Measurements from ENCODE around the gene DCAKD. TPM values are rescaled to one million over a fixed set of nuclear protein-coding genes. Genes with fewer than 3 reads are reported as not detected.

Gene DCAKD
- total RNA-seq: 100 to 1,000 TPM in 1 of 2 donors, 10 to 100 TPM in 1; 91.1 to 111 TPM

- intact Hi-C loops (cut with DNase I): loop anchor here (5.0 kb wide), 1 partner anchor 41 kb away; no protein-coding TSS in a partner anchor
- Histone ChIP-seq H3K4me3 (peak within 1 kb of the TSS; percentile 46 to 53), H3K9me3 (no peaks in the 10 kb centered on the region), H3K36me3 (no peaks in the 10 kb centered on the region), H3K4me1 (replicated peaks) (peaks cover 7% of the 10 kb centered on the region), H3K27me3 (replicated peaks; ENCODE audit: insufficient read depth) (no peaks in the 10 kb centered on the region), H3K27ac (peak within 1 kb of the TSS; percentile 92 to 97)
- DNase-seq (ENCODE audit: low spot score): peak; percentile 94
- peak; percentile 81 for TF ChIP-seq POLR2AphosphoS5 (IDR thresholded peaks at IDR 0.05)
- TF ChIP-seq POLR2A (IDR thresholded peaks at IDR 0.05): peak; percentile 95
- TF ChIP-seq CTCF (IDR thresholded peaks at IDR 0.05): peak in 2 of 4 experiments; percentile 40 to 65
- 1% methylated on average over 50 of the region's 56 CpGs for WGBS
Observed at GRCh38 chr17:45051060-45051719, at the start of gene DCAKD. TSS of gene DCAKD (minus strand) at chr17:45051632. CDS start at chr17:45034885, 16,747 bp downstream.

- H3K27me3 ChIP-seq (replicated peaks; ENCODE audit: insufficient read depth): no peaks in the 10 kb centered on the region
- WGBS: 30% methylated on average over 9 of the region's 9 CpGs
- H3K4me3 ChIP-seq: no peak overlapping the region
- peaks cover 14 to 33% of the 10 kb centered on the region in 2 donors for H3K36me3 ChIP-seq
- no peak overlapping the region for H3K27ac ChIP-seq
- DNase-seq (ENCODE audit: low spot score): peak; percentile 88
- H3K4me1 ChIP-seq (replicated peaks): peaks cover 4% of the 10 kb centered on the region
- intact Hi-C loops (cut with DNase I): loop anchor here (2.0 kb wide), 1 partner anchor 178 kb away; no protein-coding TSS in a partner anchor
- H3K9me3 ChIP-seq: no peaks in the 10 kb centered on the region
- TF ChIP-seq POLR2AphosphoS5 (IDR thresholded peaks at IDR 0.05) (peak; percentile 67), POLR2A (IDR thresholded peaks at IDR 0.05) (no peak), CTCF (IDR thresholded peaks at IDR 0.05) (peak; percentile 71 to 96 (median 91))
Observed at GRCh38 chr17:45098869-45099616, 47.6 kb upstream of the DCAKD start.

GRCh38 chr17:45098081-45098868 lies 46.8 kb upstream of the DCAKD start:
- Histone ChIP-seq H3K4me3 (no peak overlapping the region), H3K9me3 (no peaks in the 10 kb centered on the region), H3K27me3 (replicated peaks; ENCODE audit: insufficient read depth) (no peaks in the 10 kb centered on the region), H3K36me3 (peaks cover 7 to 26% of the 10 kb centered on the region in 2 donors), H3K27ac (no peak overlapping the region), H3K4me1 (replicated peaks) (peaks cover 5% of the 10 kb centered on the region)
- TF ChIP-seq POLR2AphosphoS5 (IDR thresholded peaks at IDR 0.05) (no peak), CTCF (IDR thresholded peaks at IDR 0.05) (no peak), POLR2A (IDR thresholded peaks at IDR 0.05) (no peak)
- WGBS: 66% methylated on average over 13 of the region's 13 CpGs
- no peak for DNase-seq (ENCODE audit: low spot score)
- intact Hi-C loops (cut with DNase I): loop anchor here (2.0 kb wide), 1 partner anchor 177 kb away; no protein-coding TSS in a partner anchor

- no peak for TF ChIP-seq POLR2A (IDR thresholded peaks at IDR 0.05)
- no peak for TF ChIP-seq POLR2AphosphoS5 (IDR thresholded peaks at IDR 0.05)
- no peak for TF ChIP-seq CTCF (IDR thresholded peaks at IDR 0.05)
- Histone ChIP-seq H3K27ac (no peak overlapping the region), H3K9me3 (no peaks in the 10 kb centered on the region), H3K4me1 (replicated peaks) (peaks cover 10% of the 10 kb centered on the region), H3K4me3 (no peak overlapping the region), H3K27me3 (replicated peaks; ENCODE audit: insufficient read depth) (no peaks in the 10 kb centered on the region), H3K36me3 (peaks cover 6 to 18% of the 10 kb centered on the region in 2 donors)
- intact Hi-C loops (cut with DNase I): no loop called here
- no peak for DNase-seq (ENCODE audit: low spot score)
- 97% methylated on average over 11 of the region's 11 CpGs for WGBS
Observed at GRCh38 chr17:45096926-45097325, 45.5 kb upstream of the DCAKD start.
